Medulla oblongata (tissue), 1 donor: ENCODE measurements around the gene DNAJB14.
A peak's percentile ranks its signal among the peaks of the same experiment; 100 is the strongest.

Experiments
- DNase-seq: peaks from one replicate; pipeline ENCODE4 v3.0.0-alpha.2; 2015; ENCODE audit errors: extremely low spot score

Gene DNAJB14

GRCh38 chr4:99868126-99868596 lies 78.3 kb downstream of the DNAJB14 start:
- DNase-seq, result no peak

GRCh38 chr4:99863804-99864203 lies 82.6 kb downstream of the DNAJB14 start:
- DNase-seq, result no peak

GRCh38 chr4:99861120-99861905 lies 85.1 kb downstream of the DNAJB14 start:
- DNase-seq, result no peak

- DNase-seq, result no peak
These were observed 85.9 kb downstream of the DNAJB14 start for GRCh38 chr4:99860521-99860920.

GRCh38 chr4:99859618-99860017 lies 86.8 kb downstream of the DNAJB14 start:
- DNase-seq, result no peak

- peak; percentile 38 for DNase-seq
These were observed 89.1 kb downstream of the DNAJB14 start for GRCh38 chr4:99857307-99857706.

GRCh38 chr4:99856166-99856565 lies 90.3 kb downstream of the DNAJB14 start:
- peak; percentile 42 for DNase-seq

GRCh38 chr4:99855678-99856077 lies 90.7 kb downstream of the DNAJB14 start:
- peak; percentile 72 for DNase-seq

GRCh38 chr4:99853999-99854398 lies 92.4 kb downstream of the DNAJB14 start:
- no peak for DNase-seq

- DNase-seq, result no peak
These were observed 93.2 kb downstream of the DNAJB14 start for GRCh38 chr4:99853190-99853589.

GRCh38 chr4:99852199-99852749 lies 94.1 kb downstream of the DNAJB14 start:
- DNase-seq, result no peak

GRCh38 chr4:99848591-99849001 lies 97.8 kb downstream of the DNAJB14 start:
- no peak for DNase-seq

- peak; percentile 27 for DNase-seq
These were observed 98.9 kb downstream of the DNAJB14 start for GRCh38 chr4:99847362-99847976.

- no peak for DNase-seq
These were observed 99.5 kb downstream of the DNAJB14 start for GRCh38 chr4:99846891-99847290.
